Thymus (tissue), 11 donors: ENCODE data around the gene ITIH2. TPM values are rescaled to one million over a fixed set of nuclear protein-coding genes. Genes with fewer than 3 reads are reported as not detected.
"Not testable (repeated sequence)": the region's sequence is repeated elsewhere in the genome, so short reads cannot be mapped to it uniquely, and the experiment has no call there.

Experiments used
- DNase-seq, 9 donors: peaks; one replicate each; pipeline ENCODE4 v3.0.0-alpha.2; 2013; ENCODE audit warnings: low spot score in 9 of 9, low read depth in 6 of 9, missing footprints in 1 of 9
- H3K27ac ChIP-seq, 2 donors: one replicate each; pipeline ENCODE4 v1.5.1; 2013; ENCODE audit warnings: control low read depth in 1 of 2, low read depth in 1 of 2, low read length in 1 of 2, mild to moderate bottlenecking in 1 of 2, moderate library complexity in 1 of 2
- H3K27me3 ChIP-seq, 2 donors: one replicate each; pipeline ENCODE4 v1.5.1; 2013; ENCODE audit warnings: low read length in 1 of 2; ENCODE audit not compliant: control insufficient read depth in 2 of 2, insufficient read depth in 1 of 2
- H3K36me3 ChIP-seq, 2 donors: one replicate each; pipeline ENCODE4 v1.5.1; 2013; ENCODE audit warnings: low read length in 1 of 2, mild to moderate bottlenecking in 1 of 2, moderate library complexity in 1 of 2; ENCODE audit not compliant: control insufficient read depth in 2 of 2, insufficient read depth in 2 of 2
- H3K4me1 ChIP-seq, 2 donors: one replicate each; pipeline ENCODE4 v1.5.1; 2013; ENCODE audit warnings: low read length in 2 of 2; ENCODE audit not compliant: control insufficient read depth in 2 of 2, insufficient read depth in 2 of 2
- H3K4me3 ChIP-seq, 2 donors: one replicate each; pipeline ENCODE4 v1.5.1; 2013; ENCODE audit warnings: low read length in 2 of 2, control low read depth in 1 of 2, mild to moderate bottlenecking in 1 of 2
- H3K9me3 ChIP-seq, 2 donors: one replicate each; pipeline ENCODE4 v1.5.1; 2013; ENCODE audit warnings: low read length in 1 of 2, mild to moderate bottlenecking in 1 of 2; ENCODE audit not compliant: control insufficient read depth in 2 of 2, insufficient read depth in 1 of 2
- WGBS: extraction: QIAGEN DNeasy Blood & Tissue Kit; methylation state at CpG from one replicate; pipeline ENCODE4 v1.1.7; 2013; 5-methylcytosine and 5-hydroxymethylcytosine counted together
- polyA plus RNA-seq: library from polyadenylated mRNA; stranded (reverse); fragments of 200-250 nt; gene quantifications from one replicate; pipeline ENCODE4 v1.2.3, GENCODE V29; 2013
- total RNA-seq: library from RNA; stranded (reverse); fragments of 120-200 nt; gene quantifications from one replicate; pipeline ENCODE4 v1.2.4, GENCODE V29; 2013
- donor health status: healthy.

Gene ITIH2
- total and polyA plus RNA-seq, 2 donors, result 0.05 to 0.19 TPM

GRCh38 chr10:7782194-7782593 is 79.1 kb downstream of the ITIH2 start:
- not testable (repeated sequence) for DNase-seq, H3K27me3 ChIP-seq, H3K4me3 ChIP-seq, H3K9me3 ChIP-seq, H3K27ac ChIP-seq, H3K4me1 ChIP-seq
- WGBS, result 98% methylated on average over 6 of the region's 6 CpGs
- peaks cover 29 to 39% of the 10 kb centered on the region in 2 donors for H3K36me3 ChIP-seq

DNA sequence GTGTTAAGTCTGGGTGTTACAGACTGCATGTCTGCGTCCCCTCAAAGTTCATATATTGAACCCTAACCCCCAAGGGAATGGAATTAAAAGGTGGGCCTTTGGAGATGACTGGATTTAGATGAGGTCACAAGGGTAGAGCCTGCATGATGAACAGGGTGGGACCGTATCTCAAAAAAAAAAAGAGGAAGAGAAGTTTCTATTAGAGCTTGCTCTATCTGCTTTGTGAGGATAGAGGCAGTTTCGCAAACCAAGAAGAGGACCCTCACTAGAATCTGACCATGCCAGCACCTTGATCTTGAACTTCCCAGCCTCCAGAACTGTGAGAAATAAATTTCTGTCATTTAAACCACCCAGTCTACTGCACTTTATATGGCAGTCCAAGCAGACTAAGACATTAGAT is 83.3 kb downstream of the ITIH2 start:
- no peaks in the 10 kb centered on the region for H3K27me3 ChIP-seq
- H3K4me3 ChIP-seq, result no peak overlapping the region
- no peak for DNase-seq
- peaks cover 10 to 15% of the 10 kb centered on the region in 2 donors for H3K4me1 ChIP-seq
- no peak overlapping the region for H3K27ac ChIP-seq
- WGBS, result 77% methylated on average over 3 of the region's 3 CpGs
- no peaks in the 10 kb centered on the region for H3K9me3 ChIP-seq
- peaks cover 6 to 12% of the 10 kb centered on the region in 2 donors for H3K36me3 ChIP-seq

DNA sequence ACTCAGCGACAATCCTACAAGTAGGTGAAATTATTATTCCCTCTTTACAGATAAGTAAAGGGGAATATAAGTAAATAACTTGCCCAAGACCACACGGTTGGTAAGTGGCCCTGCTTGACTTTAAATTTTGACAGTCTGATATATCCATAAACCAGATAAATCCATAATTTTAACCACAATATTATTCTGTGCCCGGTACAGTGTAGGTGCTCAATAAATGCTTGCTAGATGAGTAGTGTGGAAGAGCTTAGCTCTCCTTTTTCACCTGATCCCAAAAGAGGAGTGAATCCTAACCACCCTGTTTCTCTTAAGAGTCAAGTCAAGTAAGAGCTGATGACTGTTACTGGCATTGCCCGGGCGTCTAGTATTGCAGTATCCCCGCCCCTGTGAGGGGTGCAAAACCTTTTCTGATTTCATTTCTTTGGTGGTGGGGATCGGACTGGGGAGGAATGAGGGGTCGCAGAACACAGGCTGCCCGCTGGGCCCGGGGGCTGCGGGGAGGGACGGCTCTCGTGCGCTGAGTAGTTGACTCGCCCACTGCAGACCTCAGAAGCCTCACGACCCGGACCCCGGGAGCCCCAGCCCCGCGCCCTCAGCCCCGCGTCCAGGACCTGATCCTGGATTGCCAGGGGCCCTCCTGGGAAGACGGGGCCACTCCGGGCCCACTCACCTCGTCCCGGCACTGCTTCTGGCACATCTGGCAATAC is 84.2 kb downstream of the ITIH2 start:
- Histone ChIP-seq H3K27me3 (no peaks in the 10 kb centered on the region), H3K9me3 (no peaks in the 10 kb centered on the region), H3K4me3 (peak overlapping the region; percentile 77 to 94), H3K4me1 (peaks cover 10 to 15% of the 10 kb centered on the region in 2 donors), H3K27ac (peak overlapping the region; percentile 34 to 64), H3K36me3 (peaks cover 7 to 16% of the 10 kb centered on the region in 2 donors)
- DNase-seq, result peak in 3 of 9 donors; percentile 7 to 14 (median 11)
- 3% methylated on average over 26 of the region's 26 CpGs for WGBS

- H3K27ac ChIP-seq, result peak within 1 kb of the TSS; percentile 50 to 88
- under 1% methylated on average over 59 of the region's 59 CpGs for WGBS
- peak; percentile 95 to 99 (median 98) for DNase-seq
- no peaks in the 10 kb centered on the region for H3K27me3 ChIP-seq
- H3K36me3 ChIP-seq, result peaks cover 7 to 20% of the 10 kb centered on the region in 2 donors
- H3K4me1 ChIP-seq, result peaks cover 10 to 15% of the 10 kb centered on the region in 2 donors
- H3K4me3 ChIP-seq, result peak within 1 kb of the TSS; percentile 77 to 94
- no peaks in the 10 kb centered on the region for H3K9me3 ChIP-seq
These were observed 84.9 kb downstream of the ITIH2 start, which contains the start of the genes ATP5F1C and KIN for GRCh38 chr10:7787857-7788638. Gene ATP5F1C (plus strand): TSS chr10:7788177. CDS start chr10:7788208, 31 bp downstream. Gene KIN (minus strand): TSS chr10:7787993. CDS start chr10:7787933, 60 bp downstream.

DNA sequence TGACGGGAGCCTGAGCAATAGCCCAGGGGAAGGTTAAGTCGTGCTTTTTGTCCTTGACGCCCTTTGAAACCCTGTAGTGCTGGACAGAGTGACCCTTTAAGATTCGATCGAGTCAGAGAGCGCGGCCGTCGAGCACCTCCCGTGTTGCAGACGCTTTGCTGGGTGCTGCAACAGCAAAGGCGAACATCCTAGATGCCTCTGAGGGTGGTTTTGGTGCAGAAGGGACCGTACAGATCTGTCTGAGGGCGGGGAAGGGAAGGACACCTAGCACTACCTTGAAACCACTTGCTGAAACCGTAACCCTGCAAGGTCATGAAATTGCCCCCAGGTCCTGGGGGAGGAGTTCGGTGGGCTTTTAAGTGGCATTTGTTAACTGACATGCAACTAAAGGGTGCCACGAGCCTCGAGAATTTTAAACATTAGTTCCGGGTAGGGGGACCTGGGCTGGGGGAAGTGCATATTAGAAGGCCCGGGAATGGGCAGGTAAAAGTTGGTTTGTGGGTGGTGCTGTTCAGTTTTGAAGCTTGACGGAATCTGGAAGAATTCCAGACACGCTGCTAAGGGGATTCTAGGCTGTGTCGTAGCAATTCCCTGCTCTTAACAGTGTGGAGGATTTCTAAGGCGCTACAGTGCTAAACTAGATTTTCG is 85.6 kb downstream of the ITIH2 start:
- peak overlapping the region; percentile 50 to 88 for H3K27ac ChIP-seq
- DNase-seq, result peak in 6 of 9 donors; percentile 23 to 77 (median 39)
- WGBS, result 7% methylated on average over 25 of the region's 25 CpGs

GRCh38 chr10:7789390-7789789 is 86.3 kb downstream of the ITIH2 start:
- H3K4me3 ChIP-seq, result peak overlapping the region in 1 of 2 donors; percentile 94
- H3K36me3 ChIP-seq, result peaks cover 3 to 16% of the 10 kb centered on the region in 2 donors
- peaks cover 10 to 15% of the 10 kb centered on the region in 2 donors for H3K4me1 ChIP-seq
- no peak overlapping the region for H3K27ac ChIP-seq
- DNase-seq, result no peak
- H3K27me3 ChIP-seq, result no peaks in the 10 kb centered on the region
- WGBS, result 61% methylated on average over 3 of the region's 3 CpGs
- no peaks in the 10 kb centered on the region for H3K9me3 ChIP-seq

More for the DNA sequence above, 85.6 kb downstream of the ITIH2 start:
- H3K4me1 ChIP-seq, result peaks cover 10 to 15% of the 10 kb centered on the region in 2 donors
- peak overlapping the region; percentile 77 to 94 for H3K4me3 ChIP-seq
- H3K27me3 ChIP-seq, result no peaks in the 10 kb centered on the region
- H3K9me3 ChIP-seq, result no peaks in the 10 kb centered on the region
- peaks cover 7 to 20% of the 10 kb centered on the region in 2 donors for H3K36me3 ChIP-seq

DNA sequence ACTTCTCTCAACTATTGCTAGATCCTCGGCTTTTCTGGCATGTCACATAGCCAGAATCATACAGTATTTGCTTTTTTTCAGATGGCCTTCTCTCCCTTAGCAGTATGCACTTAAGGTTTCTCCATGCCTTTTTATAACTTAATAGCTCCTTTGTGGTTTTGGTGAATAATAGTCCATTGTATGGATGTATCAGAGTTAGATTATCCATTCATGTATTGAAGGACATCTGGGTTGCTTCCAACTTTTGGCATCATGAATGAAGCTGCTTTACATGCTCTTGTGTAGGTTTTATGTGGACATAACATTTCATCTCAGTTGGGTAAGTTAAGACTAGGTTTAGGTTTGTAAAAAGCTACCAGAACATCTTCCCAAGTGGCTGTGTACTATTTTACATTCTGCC is 89.4 kb downstream of the ITIH2 start:
- Histone ChIP-seq H3K4me1 (peaks cover 4 to 8% of the 10 kb centered on the region in 2 donors), H3K27ac (no peak overlapping the region), H3K27me3 (no peaks in the 10 kb centered on the region), H3K4me3 (no peak overlapping the region), H3K9me3 (no peaks in the 10 kb centered on the region), H3K36me3 (peaks cover 10 to 23% of the 10 kb centered on the region in 2 donors)
- WGBS, result 92% methylated on average over 1 of the region's 1 CpG
- no peak for DNase-seq

- Histone ChIP-seq H3K36me3 (peaks cover 20 to 38% of the 10 kb centered on the region in 2 donors), H3K27me3 (no peaks in the 10 kb centered on the region), H3K27ac (no peak overlapping the region), H3K4me3 (no peak overlapping the region), H3K9me3 (no peaks in the 10 kb centered on the region), H3K4me1 (peaks cover 0 to 1% of the 10 kb centered on the region in 2 donors)
- DNase-seq, result no peak
- 95% methylated on average over 4 of the region's 4 CpGs for WGBS
These were observed 91.3 kb downstream of the ITIH2 start for GRCh38 chr10:7794251-7795026.
